Germinal center (tissue), 1 donor: ENCODE data around the gene PPP1R8.

ENCODE experiments used
- DNase-seq: peaks from one replicate; pipeline ENCODE4 v3.0.0; 2012; ENCODE audit warnings: mixed read lengths, low spot score

The PPP1R8 gene

GRCh38 chr1:27872059-27872801 is 41.6 kb downstream of the PPP1R8 start, which contains the start of gene THEMIS2:
TSS of gene THEMIS2 (plus strand) at chr1:27872544. CDS start at chr1:27872572, 28 bp downstream.
- peak; percentile 90 for DNase-seq

GRCh38 chr1:27872802-27873551 is 42.4 kb downstream of the PPP1R8 start:
- no peak for DNase-seq

GRCh38 chr1:27873671-27874384 is 43.2 kb downstream of the PPP1R8 start:
- DNase-seq = no peak

GRCh38 chr1:27876341-27877114 is 45.9 kb downstream of the PPP1R8 start:
- no peak for DNase-seq

- no peak for DNase-seq
These were observed 46.5 kb downstream of the PPP1R8 start for GRCh38 chr1:27877115-27877416.

DNA sequence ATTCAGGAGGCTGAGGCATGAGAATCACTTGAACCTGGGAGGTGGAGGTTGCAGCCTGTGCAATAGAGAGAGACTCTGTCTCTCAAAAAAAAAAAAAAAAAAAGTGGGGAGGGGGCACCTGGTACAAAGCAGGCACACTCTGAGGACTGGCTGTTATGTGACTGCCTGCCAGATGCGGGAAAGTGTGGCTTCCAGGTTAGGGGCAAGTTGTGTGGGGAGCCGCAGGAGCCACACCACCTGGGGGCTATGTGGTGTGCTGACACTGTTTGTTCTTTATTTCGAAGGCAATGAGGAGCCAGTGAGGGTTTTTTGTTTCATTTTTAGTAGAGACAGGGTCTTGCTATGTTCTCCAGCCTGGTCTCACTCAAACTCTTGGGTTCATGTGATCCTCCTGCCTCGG is 47.5 kb downstream of the PPP1R8 start:
- DNase-seq = no peak

DNA sequence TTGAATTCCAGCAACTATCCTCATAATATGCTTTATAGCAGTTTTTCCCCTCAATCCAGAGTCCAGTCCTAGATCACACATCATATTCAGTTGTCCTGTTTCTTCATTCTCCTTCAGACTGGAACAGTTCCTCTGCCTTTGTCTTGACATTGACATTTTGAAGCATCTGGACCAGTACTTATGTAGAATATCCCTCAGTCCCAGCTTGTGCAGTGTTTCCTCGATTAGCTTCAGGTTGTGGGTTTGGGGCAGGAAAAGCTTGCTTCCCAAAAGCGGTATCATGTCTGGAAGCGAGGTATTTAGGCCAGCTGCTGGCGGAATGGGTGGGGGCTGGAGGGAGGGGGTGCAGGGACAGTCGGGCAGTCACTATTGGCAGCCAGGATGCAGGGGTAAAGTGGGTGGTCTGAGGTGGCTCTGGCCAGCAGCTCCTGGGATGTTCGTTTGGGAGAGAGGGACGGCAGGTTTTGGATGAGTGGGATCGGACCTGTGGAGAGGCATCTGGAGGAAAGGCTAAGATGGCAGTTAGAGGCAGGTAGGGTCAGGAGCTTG is 48.3 kb downstream of the PPP1R8 start:
- no peak for DNase-seq

DNA sequence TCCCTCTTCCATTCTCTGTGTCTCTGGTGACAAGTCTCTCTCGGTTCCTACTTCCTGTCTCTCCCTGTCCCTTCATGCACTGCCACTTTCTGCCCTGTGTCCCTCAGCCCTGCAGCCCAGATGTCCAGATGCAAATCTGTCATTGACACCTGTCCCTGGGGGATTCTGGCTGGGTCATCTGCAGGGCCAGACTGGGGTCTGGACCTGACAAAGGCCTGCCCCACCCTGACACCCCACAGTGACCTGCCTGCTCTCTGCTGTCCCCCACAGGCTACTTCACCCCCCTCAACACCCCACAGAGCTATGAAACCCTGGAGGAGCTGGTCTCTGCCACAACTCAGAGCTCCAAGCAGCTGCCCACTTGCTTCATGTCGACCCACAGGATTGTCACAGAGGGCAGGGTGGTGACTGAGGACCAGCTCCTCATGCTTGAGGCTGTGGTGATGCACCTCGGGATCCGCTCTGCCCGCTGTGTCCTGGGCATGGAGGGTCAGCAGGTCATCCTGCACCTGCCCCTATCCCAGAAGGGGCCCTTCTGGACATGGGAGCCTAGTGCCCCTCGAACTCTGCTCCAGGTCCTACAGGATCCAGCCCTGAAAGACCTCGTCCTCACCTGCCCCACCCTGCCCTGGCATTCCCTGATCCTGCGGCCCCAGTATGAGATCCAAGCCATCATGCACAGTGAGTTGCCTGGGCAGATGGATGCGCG is 48.9 kb downstream of the PPP1R8 start:
- DNase-seq = no peak

DNA sequence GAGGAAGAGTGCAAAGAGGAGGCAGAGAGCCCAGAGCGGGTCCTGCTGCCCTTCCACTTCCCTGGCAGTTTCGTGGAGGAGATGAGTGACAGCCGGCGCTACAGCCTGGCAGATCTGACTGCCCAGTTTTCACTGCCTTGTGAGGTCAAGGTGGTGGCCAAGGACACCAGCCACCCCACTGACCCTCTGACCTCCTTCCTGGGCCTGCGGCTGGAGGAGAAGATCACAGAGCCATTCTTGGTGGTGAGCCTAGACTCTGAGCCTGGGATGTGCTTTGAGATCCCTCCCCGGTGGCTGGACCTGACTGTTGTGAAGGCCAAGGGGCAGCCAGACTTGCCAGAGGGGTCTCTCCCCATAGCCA is 51.9 kb downstream of the PPP1R8 start:
- no peak for DNase-seq

DNA sequence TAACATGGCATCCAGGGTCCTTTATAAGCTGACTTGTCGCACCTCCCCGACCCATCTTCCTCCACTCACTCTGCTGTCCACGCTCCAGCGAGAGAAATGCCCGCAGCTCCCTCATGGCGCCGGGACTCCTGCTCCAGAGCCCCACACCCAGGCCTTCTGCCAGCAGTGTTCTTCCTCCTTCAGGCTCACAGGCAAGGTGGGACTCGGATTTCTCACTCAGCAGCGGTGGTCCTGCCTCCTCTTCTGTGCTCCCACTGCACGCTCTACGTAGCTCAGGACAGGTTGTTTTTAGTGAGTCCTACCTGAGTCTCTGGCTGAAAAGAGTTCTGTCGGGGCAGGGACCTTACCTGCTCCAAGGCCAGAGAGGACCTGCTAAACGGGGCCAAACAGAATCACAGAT is 53.0 kb downstream of the PPP1R8 start:
- DNase-seq = no peak

DNA sequence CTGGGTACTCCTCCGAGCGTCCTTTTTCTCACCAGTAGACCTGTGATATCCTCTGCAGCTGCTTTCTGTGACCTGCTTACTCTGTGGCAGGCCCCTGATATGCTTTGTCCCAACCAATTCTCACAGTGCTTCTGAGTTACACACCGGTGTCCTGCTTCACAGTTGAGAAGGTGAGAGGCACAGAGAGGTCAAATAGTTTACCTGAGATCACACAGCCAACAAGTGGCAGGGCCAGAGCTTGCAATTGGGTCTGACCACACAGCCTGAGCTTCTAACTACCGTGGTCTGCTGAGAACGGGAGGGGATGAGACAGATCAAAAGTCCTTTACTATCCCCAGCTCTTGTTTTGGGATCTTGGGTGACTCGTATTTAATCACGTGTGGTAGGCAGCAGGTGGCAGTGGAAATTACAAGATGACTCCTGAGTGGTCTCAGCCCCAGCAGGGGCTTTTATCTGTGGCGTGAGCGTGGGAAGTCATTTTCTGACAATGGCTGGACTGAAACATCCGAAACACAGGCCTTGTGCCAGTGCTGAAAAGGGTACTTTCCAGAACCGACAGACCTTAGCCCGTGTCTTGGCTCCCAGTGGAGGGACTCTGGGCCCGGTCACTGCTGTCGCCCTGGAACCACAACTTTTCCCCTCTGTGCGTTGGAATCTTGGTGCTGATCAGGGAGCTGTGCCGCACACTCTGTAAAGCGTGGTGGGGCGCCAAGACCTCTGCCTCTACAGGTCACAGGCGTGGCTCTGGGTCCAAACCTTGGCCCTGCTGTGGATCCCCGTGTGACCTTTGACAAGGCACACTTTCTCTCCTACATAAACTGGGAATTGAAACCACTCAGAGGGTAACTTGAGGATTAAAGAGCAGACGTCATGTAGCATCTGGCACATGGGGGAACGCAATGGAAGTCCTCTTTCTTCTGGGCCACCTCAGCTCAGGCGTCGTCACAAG is 53.7 kb downstream of the PPP1R8 start:
- no peak for DNase-seq

- DNase-seq = no peak
These were observed 54.5 kb downstream of the PPP1R8 start for GRCh38 chr1:27885114-27885528.

DNA sequence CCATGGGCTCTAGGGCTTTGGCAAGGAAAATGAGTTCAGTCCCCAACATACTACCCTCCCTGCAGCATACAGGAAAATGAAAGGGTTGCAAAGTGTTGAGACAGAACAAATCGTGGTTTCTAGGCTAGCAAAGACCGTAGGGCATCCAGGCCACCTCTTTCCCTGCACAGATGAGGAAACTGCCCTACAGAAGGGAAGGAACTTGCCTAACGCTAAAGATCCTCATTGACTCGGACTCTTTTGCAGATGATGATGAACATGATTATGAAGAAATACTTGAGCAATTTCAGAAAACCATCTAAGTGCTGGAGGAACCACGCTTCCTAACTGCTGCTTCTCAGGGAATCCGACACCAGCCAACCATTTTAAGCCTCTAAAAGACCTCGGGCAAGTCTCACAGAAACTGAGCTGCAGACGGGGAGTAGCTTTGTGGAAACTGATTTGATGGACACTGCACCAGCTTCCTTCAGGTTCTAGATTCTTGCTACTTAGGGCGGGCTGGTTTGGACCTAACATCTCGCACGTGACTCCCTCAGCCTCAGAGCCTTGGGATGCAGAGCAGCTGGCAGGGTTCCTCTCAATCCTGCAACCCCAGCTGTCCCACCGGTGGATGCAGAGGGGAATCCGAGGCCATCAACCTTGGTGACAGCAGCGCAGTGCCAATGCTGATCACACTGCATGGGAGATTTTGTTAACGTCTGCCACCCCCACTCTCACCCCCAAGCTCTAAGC is 55.2 kb downstream of the PPP1R8 start:
- no peak for DNase-seq

DNA sequence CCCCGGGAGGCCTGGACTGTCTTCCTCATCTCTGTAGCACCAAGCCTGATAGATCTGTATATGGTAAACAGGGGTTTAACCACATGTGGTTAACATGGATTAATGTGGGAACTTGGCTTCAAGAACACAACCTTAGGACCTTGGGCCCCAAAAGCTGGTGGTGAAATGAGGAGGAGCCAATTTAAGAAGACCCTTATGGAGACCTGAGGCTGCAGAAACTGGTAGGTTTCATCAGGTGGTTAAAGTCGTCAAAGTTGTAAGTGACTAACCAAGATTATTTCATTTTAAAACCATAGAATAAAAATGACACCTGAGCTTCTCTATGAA is 55.7 kb downstream of the PPP1R8 start:
- DNase-seq = no peak

DNA sequence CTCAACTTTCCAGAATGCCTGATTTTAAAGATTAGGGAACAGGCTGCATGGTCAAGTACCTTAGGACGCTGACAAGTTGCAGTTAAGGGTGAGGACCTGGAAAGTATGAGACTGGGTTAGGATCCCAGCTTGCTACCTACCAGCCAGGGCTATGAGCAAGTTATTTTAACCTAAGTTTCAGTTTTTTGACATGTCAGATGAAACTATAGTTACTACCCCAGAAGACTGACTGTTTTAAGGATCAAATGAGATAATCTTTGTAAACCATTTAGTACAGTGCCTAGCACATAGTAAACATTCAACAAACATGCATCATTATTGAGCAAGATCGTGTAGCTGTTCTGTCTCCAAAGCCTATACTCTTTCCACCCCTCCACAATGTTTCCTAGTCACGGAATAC is 56.2 kb downstream of the PPP1R8 start:
- no peak for DNase-seq

- DNase-seq = peak; percentile 33
These were observed 56.8 kb downstream of the PPP1R8 start for GRCh38 chr1:27887215-27888021.

- no peak for DNase-seq
These were observed 58.9 kb downstream of the PPP1R8 start for GRCh38 chr1:27889506-27889905.

- DNase-seq = peak; percentile 77
These were observed 60.8 kb downstream of the PPP1R8 start for GRCh38 chr1:27891196-27891889.
